Loucy (cell line): ENCODE data around the gene ARHGAP40.

ENCODE experiments used
- EZH2phosphoT487 ChIP-seq: fragments of 200-600 bp; IDR thresholded peaks from 2 replicates; pipeline ENCODE4 v1.6.1; 2018; ENCODE audit warnings: antibody characterized with exemption, mild to moderate bottlenecking, moderate library complexity, borderline replicate concordance
- TF ChIP-seq, protein P1 (sequence below): fragments of 200-600 bp; sonication (generic); conservative IDR thresholded peaks from 2 replicates; pipeline ENCODE4 v1.5.1; 2014; ENCODE audit warnings: mild to moderate bottlenecking, antibody characterized with exemption, low read length

DNA sequence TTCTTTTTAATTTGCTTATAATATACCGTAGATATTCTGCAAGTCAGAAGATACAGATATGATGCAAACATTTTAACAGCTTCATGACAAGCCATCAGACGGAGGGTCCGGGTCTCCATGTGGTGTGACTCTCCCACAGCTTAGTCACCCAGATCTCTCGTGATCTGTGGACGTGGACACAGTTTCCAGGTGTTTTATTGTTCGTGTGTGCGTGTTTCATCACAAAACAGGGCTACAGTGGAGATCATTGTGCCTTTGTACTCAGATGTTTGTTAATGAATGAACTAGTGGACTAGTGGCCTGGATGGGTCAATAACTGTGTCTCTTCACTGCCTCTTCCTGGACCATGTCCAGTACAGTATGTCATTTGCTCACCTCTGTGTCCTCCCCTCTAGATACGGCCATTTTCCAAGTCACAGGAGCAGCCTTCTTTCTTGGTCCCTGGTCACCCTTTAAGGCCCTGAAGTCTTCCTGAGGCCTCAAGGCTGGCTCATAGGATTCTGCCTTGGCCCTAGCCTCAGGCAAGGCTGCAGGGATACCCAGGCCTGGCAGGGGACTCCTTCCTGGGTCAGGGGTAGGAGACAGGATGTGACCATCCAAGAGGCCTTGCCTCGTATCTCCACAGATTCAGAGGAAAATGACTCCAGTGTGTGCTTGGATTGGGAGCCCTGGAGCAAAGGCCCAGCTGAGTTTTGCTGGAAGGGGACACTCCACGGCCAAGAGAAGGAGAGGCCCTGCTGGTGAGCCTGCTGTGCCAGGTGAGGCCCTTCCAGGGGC is 16.0 kb upstream of the ARHGAP40 start:
- TF ChIP-seq, protein P1, sequence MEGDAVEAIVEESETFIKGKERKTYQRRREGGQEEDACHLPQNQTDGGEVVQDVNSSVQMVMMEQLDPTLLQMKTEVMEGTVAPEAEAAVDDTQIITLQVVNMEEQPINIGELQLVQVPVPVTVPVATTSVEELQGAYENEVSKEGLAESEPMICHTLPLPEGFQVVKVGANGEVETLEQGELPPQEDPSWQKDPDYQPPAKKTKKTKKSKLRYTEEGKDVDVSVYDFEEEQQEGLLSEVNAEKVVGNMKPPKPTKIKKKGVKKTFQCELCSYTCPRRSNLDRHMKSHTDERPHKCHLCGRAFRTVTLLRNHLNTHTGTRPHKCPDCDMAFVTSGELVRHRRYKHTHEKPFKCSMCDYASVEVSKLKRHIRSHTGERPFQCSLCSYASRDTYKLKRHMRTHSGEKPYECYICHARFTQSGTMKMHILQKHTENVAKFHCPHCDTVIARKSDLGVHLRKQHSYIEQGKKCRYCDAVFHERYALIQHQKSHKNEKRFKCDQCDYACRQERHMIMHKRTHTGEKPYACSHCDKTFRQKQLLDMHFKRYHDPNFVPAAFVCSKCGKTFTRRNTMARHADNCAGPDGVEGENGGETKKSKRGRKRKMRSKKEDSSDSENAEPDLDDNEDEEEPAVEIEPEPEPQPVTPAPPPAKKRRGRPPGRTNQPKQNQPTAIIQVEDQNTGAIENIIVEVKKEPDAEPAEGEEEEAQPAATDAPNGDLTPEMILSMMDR: no peak
- TF ChIP-seq EZH2phosphoT487: no peak
